Psoas muscle (tissue), 8 donors: ENCODE measurements around the gene KCNMA1. TPM values are rescaled to one million over a fixed set of nuclear protein-coding genes. Genes with fewer than 3 reads are reported as not detected.

Experiments used
- ATAC-seq, 4 donors: fragments of 200-7000 bp; cut with Tn5 transposase; one replicate each; pipeline ENCODE4 v1.9.1; 2020; ENCODE audit warnings: moderate library complexity in 3 of 4, mild to moderate bottlenecking in 2 of 4
- DNase-seq, 2 donors: peaks; one replicate each; pipeline ENCODE4 v3.0.0-alpha.2; 2020
- H3K27ac ChIP-seq: fragments of 200-600 bp; one replicate; pipeline ENCODE4 v1.8.0; 2022
- H3K27me3 ChIP-seq, 3 donors: fragments of 200-600 bp in 1 of 3; one replicate each; pipeline versions ENCODE4 v1.6.1 to v1.8.0; 2013 to 2022; ENCODE audit warnings: low read length in 2 of 3, mild to moderate bottlenecking in 2 of 3, moderate library complexity in 1 of 3; ENCODE audit not compliant: insufficient read depth in 3 of 3
- H3K36me3 ChIP-seq, 2 donors: fragments of 200-600 bp in 1 of 2; one replicate each; pipeline versions ENCODE4 v1.6.1 to v1.8.0; 2013 to 2022; ENCODE audit warnings: low read depth in 1 of 2, mild to moderate bottlenecking in 1 of 2, moderate library complexity in 1 of 2; ENCODE audit not compliant: insufficient read depth in 1 of 2
- H3K4me1 ChIP-seq: fragments of 200-600 bp; one replicate; pipeline ENCODE4 v1.8.0; 2022
- H3K4me3 ChIP-seq: fragments of 200-600 bp; one replicate; pipeline ENCODE4 v1.8.0; 2022; ENCODE audit warnings: mild to moderate bottlenecking
- H3K9me3 ChIP-seq: fragments of 200-600 bp; one replicate; pipeline ENCODE4 v1.8.0; 2022
- CTCF ChIP-seq: fragments of 200-600 bp; IDR thresholded peaks from one replicate; pipeline ENCODE4 v1.8.0; 2022; ENCODE audit warnings: antibody characterized with exemption
- WGBS, 3 donors: extraction: QIAGEN DNeasy Blood & Tissue Kit; methylation state at CpG; one replicate each; pipeline versions ENCODE4 v1.1.6 to v1.1.7; 2013; 5-methylcytosine and 5-hydroxymethylcytosine counted together
- intact Hi-C, 2 donors: fragments of 100-400 bp; cut with DNase I; formaldehyde crosslinking; loops; one replicate each; pipeline versions ENCODE4 v1.11.0 to v1.14.2; 2022
- polyA plus RNA-seq, 3 donors: library from polyadenylated mRNA; stranded (reverse); fragments of 200-250 nt; gene quantifications; one replicate each; pipeline ENCODE4 v1.2.3, GENCODE V29; 2013
- total RNA-seq, 4 donors: library from RNA; stranded (reverse); fragmentation: NEBNext Ultra II Directional in 2 of 4; extraction: Animal tissue kit (Norgen Biotek cat#: 25700) in 2 of 4; gene quantifications; one replicate each; pipeline versions ENCODE4 v1.2.1 to v1.2.4, GENCODE V29; 2021 to 2023
- donor health status: healthy with polysubstance abuse.
- donor health status: DM: no; HTN: no; CAD: no; lungs with moderate emphysema.
- donor health status: Bipolar disorder and iron deficiency.
- donor health status: healthy.
- donor health status: DM: yes; HTN: yes; CAD: no.
- donor health status: DM: no; HTN: no; CAD: no.
- donor health status: DM: no; HTN: no; CAD: no.
- donor health status: DM: yes; HTN: yes; CAD: no.

The KCNMA1 gene
- total and polyA plus RNA-seq, 7 donors = 7.9 to 53.0 (median 41.9) TPM

- Histone ChIP-seq H3K27me3 (no peaks in the 10 kb centered on the region), H3K9me3 (no peaks in the 10 kb centered on the region), H3K36me3 (no peaks in the 10 kb centered on the region), H3K27ac (no peak overlapping the region), H3K4me1 (no peaks in the 10 kb centered on the region), H3K4me3 (no peak overlapping the region)
- no peak for TF ChIP-seq CTCF
- DNase-seq = no peak
- 66 to 76% (median 75%) methylated on average over 4 of the region's 4 CpGs for WGBS, 3 donors
- no peak for ATAC-seq
- intact Hi-C loops = no loop called here
Observed at GRCh38 chr10:77020426-77021040, 617.1 kb downstream of the KCNMA1 start.

- no peak for TF ChIP-seq CTCF
- WGBS, 3 donors = 80 to 88% (median 85%) methylated on average over 4 of the region's 4 CpGs
- H3K27me3 ChIP-seq = no peaks in the 10 kb centered on the region
- DNase-seq (no peak), ATAC-seq (no peak)
- intact Hi-C loops = no loop called here
- H3K36me3 ChIP-seq = no peaks in the 10 kb centered on the region
- H3K4me1 ChIP-seq = peaks cover 12% of the 10 kb centered on the region
- H3K9me3 ChIP-seq = no peaks in the 10 kb centered on the region
- H3K4me3 ChIP-seq = no peak overlapping the region
- no peak overlapping the region for H3K27ac ChIP-seq
Observed at GRCh38 chr10:77016855-77017254, 620.8 kb downstream of the KCNMA1 start.

GRCh38 chr10:77016278-77016815 is 621.3 kb downstream of the KCNMA1 start:
- ATAC-seq (no peak), DNase-seq (no peak)
- H3K36me3 ChIP-seq = no peaks in the 10 kb centered on the region
- no peaks in the 10 kb centered on the region for H3K9me3 ChIP-seq
- H3K27me3 ChIP-seq = no peaks in the 10 kb centered on the region
- intact Hi-C loops = no loop called here
- TF ChIP-seq CTCF = no peak
- no peak overlapping the region for H3K27ac ChIP-seq
- H3K4me3 ChIP-seq = no peak overlapping the region
- 79 to 89% (median 85%) methylated on average over 7 of the region's 7 CpGs for WGBS, 3 donors
- H3K4me1 ChIP-seq = peaks cover 12% of the 10 kb centered on the region

GRCh38 chr10:77015360-77015759 is 622.2 kb downstream of the KCNMA1 start:
- Histone ChIP-seq H3K27me3 (no peaks in the 10 kb centered on the region), H3K4me1 (peaks cover 12% of the 10 kb centered on the region), H3K27ac (no peak overlapping the region), H3K4me3 (no peak overlapping the region), H3K36me3 (no peaks in the 10 kb centered on the region), H3K9me3 (no peaks in the 10 kb centered on the region)
- no peak for ATAC-seq
- no peak for DNase-seq
- 97 to 100% (median 99%) methylated on average over 1 of the region's 1 CpG for WGBS, 3 donors
- no peak for TF ChIP-seq CTCF
- intact Hi-C loops = no loop called here
